ENCODE measurements around the gene CARNS1.
A peak's percentile ranks its signal among the peaks of the same experiment; 100 is the strongest.

CARNS1 gene

GRCh38 chr11:67371189-67371910 lies 44.1 kb upstream of the CARNS1 start:
- Histone ChIP-seq H3K36me3 (ENCODE audit: control insufficient read depth, low read depth, low read length) (no peaks in the 10 kb centered on the region), H3K27me3 (ENCODE audit: control insufficient read depth, insufficient read depth, low read length) (peaks cover 71% of the 10 kb centered on the region), H3K4me1 (ENCODE audit: control insufficient read depth, low read depth, low read length) (peaks cover 35% of the 10 kb centered on the region), H3K27ac (ENCODE audit: low read length) (no peak overlapping the region), H3K9ac (ENCODE audit: low read length) (no peak overlapping the region), H3K4me3 (ENCODE audit: low read length) (peak overlapping the region; percentile 50), H3K9me3 (ENCODE audit: control insufficient read depth, low read depth, low read length) (no peaks in the 10 kb centered on the region)

- Histone ChIP-seq H3K27ac (ENCODE audit: low read length) (no peak overlapping the region), H3K9me3 (ENCODE audit: control insufficient read depth, low read depth, low read length) (no peaks in the 10 kb centered on the region), H3K9ac (ENCODE audit: low read length) (no peak overlapping the region), H3K4me3 (ENCODE audit: low read length) (peak overlapping the region; percentile 50), H3K4me1 (ENCODE audit: control insufficient read depth, low read depth, low read length) (peaks cover 37% of the 10 kb centered on the region), H3K36me3 (ENCODE audit: control insufficient read depth, low read depth, low read length) (no peaks in the 10 kb centered on the region), H3K27me3 (ENCODE audit: control insufficient read depth, insufficient read depth, low read length) (peaks cover 77% of the 10 kb centered on the region)
Measured at GRCh38 chr11:67371911-67372320, 43.6 kb upstream of the CARNS1 start.

GRCh38 chr11:67372321-67372992 lies 43.0 kb upstream of the CARNS1 start:
- Histone ChIP-seq H3K9me3 (ENCODE audit: control insufficient read depth, low read depth, low read length) (no peaks in the 10 kb centered on the region), H3K9ac (ENCODE audit: low read length) (no peak overlapping the region), H3K4me1 (ENCODE audit: control insufficient read depth, low read depth, low read length) (peaks cover 37% of the 10 kb centered on the region), H3K27ac (ENCODE audit: low read length) (no peak overlapping the region), H3K36me3 (ENCODE audit: control insufficient read depth, low read depth, low read length) (no peaks in the 10 kb centered on the region), H3K27me3 (ENCODE audit: control insufficient read depth, insufficient read depth, low read length) (peaks cover 83% of the 10 kb centered on the region), H3K4me3 (ENCODE audit: low read length) (peak overlapping the region; percentile 64)

GRCh38 chr11:67372993-67373647 lies 42.4 kb upstream of the CARNS1 start, which contains the start of gene CLCF1:
Gene CLCF1 (minus strand): TSS chr11:67373598. CDS start chr11:67373539, 59 bp downstream.
- H3K4me1 ChIP-seq (ENCODE audit: control insufficient read depth, low read depth, low read length) = peaks cover 37% of the 10 kb centered on the region
- peak within 1 kb of the TSS; percentile 14 for H3K9ac ChIP-seq (ENCODE audit: low read length)
- H3K9me3 ChIP-seq (ENCODE audit: control insufficient read depth, low read depth, low read length) = no peaks in the 10 kb centered on the region
- no peaks in the 10 kb centered on the region for H3K36me3 ChIP-seq (ENCODE audit: control insufficient read depth, low read depth, low read length)
- H3K27ac ChIP-seq (ENCODE audit: low read length) = no peak within 1 kb of the TSS
- peak within 1 kb of the TSS; percentile 64 for H3K4me3 ChIP-seq (ENCODE audit: low read length)
- peaks cover 86% of the 10 kb centered on the region for H3K27me3 ChIP-seq (ENCODE audit: control insufficient read depth, insufficient read depth, low read length)

GRCh38 chr11:67373648-67374570 lies 41.6 kb upstream of the CARNS1 start:
- H3K36me3 ChIP-seq (ENCODE audit: control insufficient read depth, low read depth, low read length) = no peaks in the 10 kb centered on the region
- H3K27ac ChIP-seq (ENCODE audit: low read length) = no peak overlapping the region
- peaks cover 37% of the 10 kb centered on the region for H3K4me1 ChIP-seq (ENCODE audit: control insufficient read depth, low read depth, low read length)
- H3K27me3 ChIP-seq (ENCODE audit: control insufficient read depth, insufficient read depth, low read length) = peaks cover 80% of the 10 kb centered on the region
- H3K4me3 ChIP-seq (ENCODE audit: low read length) = peak overlapping the region; percentile 64
- no peaks in the 10 kb centered on the region for H3K9me3 ChIP-seq (ENCODE audit: control insufficient read depth, low read depth, low read length)
- H3K9ac ChIP-seq (ENCODE audit: low read length) = peak overlapping the region; percentile 14

- peaks cover 37% of the 10 kb centered on the region for H3K4me1 ChIP-seq (ENCODE audit: control insufficient read depth, low read depth, low read length)
- peak overlapping the region; percentile 9 for H3K9ac ChIP-seq (ENCODE audit: low read length)
- peak overlapping the region; percentile 64 for H3K4me3 ChIP-seq (ENCODE audit: low read length)
- peaks cover 72% of the 10 kb centered on the region for H3K27me3 ChIP-seq (ENCODE audit: control insufficient read depth, insufficient read depth, low read length)
- H3K9me3 ChIP-seq (ENCODE audit: control insufficient read depth, low read depth, low read length) = no peaks in the 10 kb centered on the region
- H3K36me3 ChIP-seq (ENCODE audit: control insufficient read depth, low read depth, low read length) = no peaks in the 10 kb centered on the region
- H3K27ac ChIP-seq (ENCODE audit: low read length) = no peak overlapping the region
Measured at GRCh38 chr11:67374571-67375281, 40.8 kb upstream of the CARNS1 start.

GRCh38 chr11:67375320-67376055 lies 40.0 kb upstream of the CARNS1 start:
- H3K27me3 ChIP-seq (ENCODE audit: control insufficient read depth, insufficient read depth, low read length) = peaks cover 65% of the 10 kb centered on the region
- H3K9ac ChIP-seq (ENCODE audit: low read length) = no peak overlapping the region
- peak overlapping the region; percentile 50 for H3K4me3 ChIP-seq (ENCODE audit: low read length)
- no peaks in the 10 kb centered on the region for H3K36me3 ChIP-seq (ENCODE audit: control insufficient read depth, low read depth, low read length)
- H3K27ac ChIP-seq (ENCODE audit: low read length) = no peak overlapping the region
- H3K9me3 ChIP-seq (ENCODE audit: control insufficient read depth, low read depth, low read length) = no peaks in the 10 kb centered on the region
- peaks cover 36% of the 10 kb centered on the region for H3K4me1 ChIP-seq (ENCODE audit: control insufficient read depth, low read depth, low read length)

GRCh38 chr11:67376063-67376820 lies 39.2 kb upstream of the CARNS1 start:
- Histone ChIP-seq H3K4me1 (ENCODE audit: control insufficient read depth, low read depth, low read length) (peaks cover 29% of the 10 kb centered on the region), H3K9ac (ENCODE audit: low read length) (no peak overlapping the region), H3K9me3 (ENCODE audit: control insufficient read depth, low read depth, low read length) (no peaks in the 10 kb centered on the region), H3K4me3 (ENCODE audit: low read length) (peak overlapping the region; percentile 50), H3K27me3 (ENCODE audit: control insufficient read depth, insufficient read depth, low read length) (peaks cover 57% of the 10 kb centered on the region), H3K27ac (ENCODE audit: low read length) (no peak overlapping the region), H3K36me3 (ENCODE audit: control insufficient read depth, low read depth, low read length) (no peaks in the 10 kb centered on the region)

- Histone ChIP-seq H3K9ac (ENCODE audit: low read length) (no peak overlapping the region), H3K9me3 (ENCODE audit: control insufficient read depth, low read depth, low read length) (no peaks in the 10 kb centered on the region), H3K36me3 (ENCODE audit: control insufficient read depth, low read depth, low read length) (no peaks in the 10 kb centered on the region), H3K4me1 (ENCODE audit: control insufficient read depth, low read depth, low read length) (peaks cover 20% of the 10 kb centered on the region), H3K27me3 (ENCODE audit: control insufficient read depth, insufficient read depth, low read length) (peaks cover 48% of the 10 kb centered on the region), H3K27ac (ENCODE audit: low read length) (no peak overlapping the region), H3K4me3 (ENCODE audit: low read length) (no peak overlapping the region)
Measured at GRCh38 chr11:67376873-67377808, 38.3 kb upstream of the CARNS1 start.

Measured in iPS-18a (cell line).